HEK293 (cell line): ENCODE data around the gene ICE2.

Experiments used
- IKZF3 ChIP-seq: fragments of 450-650 bp; IDR thresholded peaks from 2 replicates; pipeline ENCODE4 v1.5.0; 2018; ENCODE audit warnings: missing biosample characterization, mild to moderate bottlenecking, missing genetic modification characterization, moderate library complexity
- PBX3 ChIP-seq: sonication (generic); formaldehyde crosslinking; IDR thresholded peaks from 2 replicates; pipeline ENCODE4 v1.8.1; 2022; ENCODE audit warnings: mild to moderate bottlenecking, moderate library complexity, missing genetic modification reagents
- SP3 ChIP-seq: fragments of 450-650 bp; formaldehyde crosslinking; IDR thresholded peaks from 2 replicates; pipeline ENCODE4 v1.5.1; 2016; ENCODE audit warnings: missing biosample characterization, missing genetic modification characterization
- TRIM28 ChIP-seq: IDR thresholded peaks from 2 replicates; pipeline ENCODE4 v1.6.1; 2011; ENCODE audit warnings: low read length, control low read depth, borderline replicate concordance
- ZNF16 ChIP-seq: fragments of 450-650 bp; formaldehyde crosslinking; IDR thresholded peaks from 2 replicates; pipeline ENCODE4 v1.5.1; 2016; ENCODE audit warnings: low read depth, missing biosample characterization, missing genetic modification characterization
- ZNF274 ChIP-seq, 2 experiments: fragments of 200-500 bp in 1 of 2; fragments of 450-650 bp in 1 of 2; sonication (Bioruptor generic) in 1 of 2; formaldehyde crosslinking in 1 of 2; IDR thresholded peaks; 2 replicates each; pipeline versions ENCODE4 v1.5.1 to v1.6.1; 2014 to 2016; ENCODE audit warnings: borderline replicate concordance in 1 of 2, inconsistent platforms in 1 of 2, low read length in 1 of 2, missing biosample characterization in 1 of 2, missing genetic modification characterization in 1 of 2
- ZNF362 ChIP-seq: fragments of 450-650 bp; formaldehyde crosslinking; IDR thresholded peaks from 2 replicates; pipeline ENCODE4 v1.5.1; 2016; ENCODE audit warnings: missing biosample characterization, missing genetic modification characterization
- ZNF544 ChIP-seq: fragments of 450-650 bp; formaldehyde crosslinking; IDR thresholded peaks from 2 replicates; pipeline ENCODE4 v1.5.0; 2017; ENCODE audit warnings: missing biosample characterization, missing genetic modification characterization
- ZNF600 ChIP-seq: fragments of 450-650 bp; formaldehyde crosslinking; IDR thresholded peaks from 2 replicates; pipeline ENCODE4 v1.5.1; 2016; ENCODE audit warnings: missing biosample characterization, missing genetic modification characterization
- TF ChIP-seq, protein P1 (sequence below): fragments of 450-650 bp; formaldehyde crosslinking; optimal IDR thresholded peaks from 2 replicates; pipeline ENCODE3; 2016; ENCODE audit warnings: missing biosample characterization, mild to moderate bottlenecking, missing genetic modification characterization
- TF ChIP-seq, protein P2 (sequence below): fragments of 450-650 bp; formaldehyde crosslinking; IDR thresholded peaks from 2 replicates; pipeline ENCODE4 v1.5.1; 2016; ENCODE audit warnings: missing biosample characterization, missing genetic modification characterization
- TF ChIP-seq, protein P3 (sequence below): fragments of 450-650 bp; formaldehyde crosslinking; IDR thresholded peaks from 2 replicates; pipeline ENCODE4 v1.5.1; 2016; ENCODE audit warnings: missing biosample characterization, missing genetic modification characterization
- TF ChIP-seq, protein P4 (sequence below): fragments of 450-650 bp; formaldehyde crosslinking; IDR thresholded peaks from 2 replicates; pipeline ENCODE4 v1.5.1; 2016; ENCODE audit warnings: missing biosample characterization, missing genetic modification characterization

- TF ChIP-seq, protein P1, sequence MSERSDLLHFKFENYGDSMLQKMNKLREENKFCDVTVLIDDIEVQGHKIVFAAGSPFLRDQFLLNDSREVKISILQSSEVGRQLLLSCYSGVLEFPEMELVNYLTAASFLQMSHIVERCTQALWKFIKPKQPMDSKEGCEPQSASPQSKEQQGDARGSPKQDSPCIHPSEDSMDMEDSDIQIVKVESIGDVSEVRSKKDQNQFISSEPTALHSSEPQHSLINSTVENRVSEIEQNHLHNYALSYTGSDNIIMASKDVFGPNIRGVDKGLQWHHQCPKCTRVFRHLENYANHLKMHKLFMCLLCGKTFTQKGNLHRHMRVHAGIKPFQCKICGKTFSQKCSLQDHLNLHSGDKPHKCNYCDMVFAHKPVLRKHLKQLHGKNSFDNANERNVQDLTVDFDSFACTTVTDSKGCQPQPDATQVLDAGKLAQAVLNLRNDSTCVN (tag by site-specific recombination), result no peak
- TF ChIP-seq, protein P2, sequence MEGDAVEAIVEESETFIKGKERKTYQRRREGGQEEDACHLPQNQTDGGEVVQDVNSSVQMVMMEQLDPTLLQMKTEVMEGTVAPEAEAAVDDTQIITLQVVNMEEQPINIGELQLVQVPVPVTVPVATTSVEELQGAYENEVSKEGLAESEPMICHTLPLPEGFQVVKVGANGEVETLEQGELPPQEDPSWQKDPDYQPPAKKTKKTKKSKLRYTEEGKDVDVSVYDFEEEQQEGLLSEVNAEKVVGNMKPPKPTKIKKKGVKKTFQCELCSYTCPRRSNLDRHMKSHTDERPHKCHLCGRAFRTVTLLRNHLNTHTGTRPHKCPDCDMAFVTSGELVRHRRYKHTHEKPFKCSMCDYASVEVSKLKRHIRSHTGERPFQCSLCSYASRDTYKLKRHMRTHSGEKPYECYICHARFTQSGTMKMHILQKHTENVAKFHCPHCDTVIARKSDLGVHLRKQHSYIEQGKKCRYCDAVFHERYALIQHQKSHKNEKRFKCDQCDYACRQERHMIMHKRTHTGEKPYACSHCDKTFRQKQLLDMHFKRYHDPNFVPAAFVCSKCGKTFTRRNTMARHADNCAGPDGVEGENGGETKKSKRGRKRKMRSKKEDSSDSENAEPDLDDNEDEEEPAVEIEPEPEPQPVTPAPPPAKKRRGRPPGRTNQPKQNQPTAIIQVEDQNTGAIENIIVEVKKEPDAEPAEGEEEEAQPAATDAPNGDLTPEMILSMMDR (tag by site-specific recombination), result no peak
- TF ChIP-seq ZNF16 (tag by site-specific recombination), result no peak
- no peak for TF ChIP-seq SP3
- TF ChIP-seq, protein P3, sequence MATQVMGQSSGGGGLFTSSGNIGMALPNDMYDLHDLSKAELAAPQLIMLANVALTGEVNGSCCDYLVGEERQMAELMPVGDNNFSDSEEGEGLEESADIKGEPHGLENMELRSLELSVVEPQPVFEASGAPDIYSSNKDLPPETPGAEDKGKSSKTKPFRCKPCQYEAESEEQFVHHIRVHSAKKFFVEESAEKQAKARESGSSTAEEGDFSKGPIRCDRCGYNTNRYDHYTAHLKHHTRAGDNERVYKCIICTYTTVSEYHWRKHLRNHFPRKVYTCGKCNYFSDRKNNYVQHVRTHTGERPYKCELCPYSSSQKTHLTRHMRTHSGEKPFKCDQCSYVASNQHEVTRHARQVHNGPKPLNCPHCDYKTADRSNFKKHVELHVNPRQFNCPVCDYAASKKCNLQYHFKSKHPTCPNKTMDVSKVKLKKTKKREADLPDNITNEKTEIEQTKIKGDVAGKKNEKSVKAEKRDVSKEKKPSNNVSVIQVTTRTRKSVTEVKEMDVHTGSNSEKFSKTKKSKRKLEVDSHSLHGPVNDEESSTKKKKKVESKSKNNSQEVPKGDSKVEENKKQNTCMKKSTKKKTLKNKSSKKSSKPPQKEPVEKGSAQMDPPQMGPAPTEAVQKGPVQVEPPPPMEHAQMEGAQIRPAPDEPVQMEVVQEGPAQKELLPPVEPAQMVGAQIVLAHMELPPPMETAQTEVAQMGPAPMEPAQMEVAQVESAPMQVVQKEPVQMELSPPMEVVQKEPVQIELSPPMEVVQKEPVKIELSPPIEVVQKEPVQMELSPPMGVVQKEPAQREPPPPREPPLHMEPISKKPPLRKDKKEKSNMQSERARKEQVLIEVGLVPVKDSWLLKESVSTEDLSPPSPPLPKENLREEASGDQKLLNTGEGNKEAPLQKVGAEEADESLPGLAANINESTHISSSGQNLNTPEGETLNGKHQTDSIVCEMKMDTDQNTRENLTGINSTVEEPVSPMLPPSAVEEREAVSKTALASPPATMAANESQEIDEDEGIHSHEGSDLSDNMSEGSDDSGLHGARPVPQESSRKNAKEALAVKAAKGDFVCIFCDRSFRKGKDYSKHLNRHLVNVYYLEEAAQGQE (tag by site-specific recombination), result no peak
- TF ChIP-seq PBX3 (CRISPR knock-in tag), result no peak
- no peak for TF ChIP-seq ZNF362 (tag by site-specific recombination)
- no peak for TF ChIP-seq ZNF600 (tag by site-specific recombination)
- TF ChIP-seq ZNF544, result no peak
- TF ChIP-seq IKZF3 (tag by site-specific recombination), result no peak
- no peak for TF ChIP-seq TRIM28
- TF ChIP-seq, protein P4, sequence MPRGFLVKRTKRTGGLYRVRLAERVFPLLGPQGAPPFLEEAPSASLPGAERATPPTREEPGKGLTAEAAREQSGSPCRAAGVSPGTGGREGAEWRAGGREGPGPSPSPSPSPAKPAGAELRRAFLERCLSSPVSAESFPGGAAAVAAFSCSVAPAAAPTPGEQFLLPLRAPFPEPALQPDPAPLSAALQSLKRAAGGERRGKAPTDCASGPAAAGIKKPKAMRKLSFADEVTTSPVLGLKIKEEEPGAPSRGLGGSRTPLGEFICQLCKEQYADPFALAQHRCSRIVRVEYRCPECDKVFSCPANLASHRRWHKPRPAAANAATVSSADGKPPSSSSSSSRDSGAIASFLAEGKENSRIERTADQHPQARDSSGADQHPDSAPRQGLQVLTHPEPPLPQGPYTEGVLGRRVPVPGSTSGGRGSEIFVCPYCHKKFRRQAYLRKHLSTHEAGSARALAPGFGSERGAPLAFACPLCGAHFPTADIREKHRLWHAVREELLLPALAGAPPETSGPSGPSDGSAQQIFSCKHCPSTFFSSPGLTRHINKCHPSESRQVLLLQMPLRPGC (tag by site-specific recombination), result no peak
- TF ChIP-seq ZNF274 (IDR thresholded peaks at IDR 0.05; ENCODE audit: low read length), result no peak
- no peak for TF ChIP-seq ZNF274 (tag by site-specific recombination; IDR thresholded peaks at IDR 0.05; ENCODE audit: borderline replicate concordance)
Measured at GRCh38 chr15:60381148-60381788, 97.7 kb downstream of the ICE2 start.
